WTC11 (cell line): Measurements from ENCODE around the gene ACCSL. TPM values are rescaled to one million over a fixed set of nuclear protein-coding genes. Genes with fewer than 3 reads are reported as not detected.

Source experiments
- ATAC-seq: fragments of 200-7000 bp; cut with Tn5 transposase; 2 replicates; pipeline ENCODE4 v1.10.0; 2021; ENCODE audit warnings: mild to moderate bottlenecking, moderate library complexity
- CTCF ChIA-PET: fragments of 300-600 bp; sonication (Branson Sonifier 250); formaldehyde crosslinking; loops from one replicate; lab custom pipeline; 2021; ENCODE audit warnings: antibody characterized with exemption; lab: Charles Lee
- POLR2A ChIA-PET: fragments of 350-600 bp; sonication (Branson Sonifier 250); formaldehyde crosslinking; loops from one replicate; lab custom pipeline; 2021; ENCODE audit warnings: antibody characterized with exemption; lab: Charles Lee
- DNase-seq: peaks from one replicate; pipeline ENCODE4 v3.0.0; 2021; ENCODE audit warnings: low spot score
- H3K27ac Mint-ChIP-seq: 2 replicates; pipeline ENCODE4 v1.8.0; 2021; ENCODE audit warnings: mixed read lengths
- H3K27me3 Mint-ChIP-seq: 2 replicates; pipeline ENCODE4 v1.8.0; 2021; ENCODE audit warnings: low read depth, mild to moderate bottlenecking, moderate library complexity, mixed read lengths
- H3K36me3 Mint-ChIP-seq: 2 replicates; pipeline ENCODE4 v1.8.0; 2021; ENCODE audit warnings: mixed read lengths
- H3K4me1 Mint-ChIP-seq: 2 replicates; pipeline ENCODE4 v1.8.0; 2022; ENCODE audit warnings: mixed read lengths
- H3K4me3 Mint-ChIP-seq: 2 replicates; pipeline ENCODE4 v1.8.0; 2021; ENCODE audit warnings: mild to moderate bottlenecking, moderate library complexity, mixed read lengths
- H3K9me3 Mint-ChIP-seq: 2 replicates; pipeline ENCODE4 v1.8.0; 2021; ENCODE audit warnings: mixed read lengths
- CREM ChIP-seq: sonication (generic); formaldehyde crosslinking; IDR thresholded peaks from 2 replicates; pipeline ENCODE4 v1.8.1; 2022; ENCODE audit warnings: mild to moderate bottlenecking, missing genetic modification reagents, moderate library complexity
- ESRRA ChIP-seq: sonication (generic); formaldehyde crosslinking; IDR thresholded peaks from 2 replicates; pipeline ENCODE4 v1.8.1; 2022; ENCODE audit warnings: mild to moderate bottlenecking, missing genetic modification reagents, borderline replicate concordance
- FOXP1 ChIP-seq: sonication (generic); formaldehyde crosslinking; IDR thresholded peaks from 2 replicates; pipeline ENCODE4 v1.8.0; 2022; ENCODE audit warnings: missing genetic modification reagents, mild to moderate bottlenecking, moderate library complexity, borderline replicate concordance
- GRHL2 ChIP-seq: fragments of 250-450 bp; sonication (Bioruptor Pico); IDR thresholded peaks from 2 replicates; pipeline ENCODE4 v1.8.0; 2022; ENCODE audit warnings: mild to moderate bottlenecking, moderate library complexity; ENCODE audit not compliant: insufficient replicate concordance, severe bottlenecking
- NR2C2 ChIP-seq: sonication (generic); formaldehyde crosslinking; IDR thresholded peaks from 2 replicates; pipeline ENCODE4 v1.8.0; 2022; ENCODE audit warnings: mild to moderate bottlenecking, missing genetic modification reagents
- NR3C1 ChIP-seq: sonication (generic); formaldehyde crosslinking; conservative IDR thresholded peaks from 2 replicates; pipeline ENCODE4 v1.8.1; 2023; ENCODE audit warnings: low read depth, mild to moderate bottlenecking, missing genetic modification reagents
- PRRX2 ChIP-seq: fragments of 250-450 bp; sonication (Bioruptor Pico); IDR thresholded peaks from 2 replicates; pipeline ENCODE4 v1.8.0; 2021; ENCODE audit warnings: mild to moderate bottlenecking
- SMAD4 ChIP-seq: sonication (generic); formaldehyde crosslinking; IDR thresholded peaks from 2 replicates; pipeline ENCODE4 v1.8.0; 2022; ENCODE audit warnings: mild to moderate bottlenecking, missing genetic modification reagents
- SP1 ChIP-seq: sonication (generic); formaldehyde crosslinking; conservative IDR thresholded peaks from 2 replicates; pipeline ENCODE4 v1.8.1; 2022; ENCODE audit warnings: missing genetic modification reagents
- ZNF121 ChIP-seq: sonication (generic); formaldehyde crosslinking; IDR thresholded peaks from 2 replicates; pipeline ENCODE4 v1.8.0; 2023; ENCODE audit warnings: missing genetic modification reagents
- total RNA-seq: library from RNA; stranded (reverse); gene quantifications from 3 replicates; pipeline ENCODE4 v1.2.3, GENCODE V29; 2021
- TF ChIP-seq, protein P1 (sequence below): sonication (generic); formaldehyde crosslinking; IDR thresholded peaks from 2 replicates; pipeline ENCODE4 v1.8.0; 2022; ENCODE audit warnings: mild to moderate bottlenecking, missing genetic modification reagents
- TF ChIP-seq, protein P2 (sequence below): sonication (generic); formaldehyde crosslinking; IDR thresholded peaks from 2 replicates; pipeline ENCODE4 v1.8.1; 2022; ENCODE audit warnings: low read depth, missing genetic modification reagents, borderline replicate concordance
- TF ChIP-seq, protein P3 (sequence below): sonication (generic); formaldehyde crosslinking; IDR thresholded peaks from 2 replicates; pipeline ENCODE4 v1.8.1; 2023; ENCODE audit warnings: mild to moderate bottlenecking, missing genetic modification reagents
- TF ChIP-seq, protein P4 (sequence below): sonication (generic); formaldehyde crosslinking; conservative IDR thresholded peaks from 2 replicates; pipeline ENCODE4 v1.8.1; 2022; ENCODE audit warnings: mild to moderate bottlenecking, missing genetic modification reagents
- TF ChIP-seq, protein P5 (sequence below): fragments of 250-450 bp; sonication (Bioruptor Pico); IDR thresholded peaks from 2 replicates; pipeline ENCODE4 v1.9.0; 2021; ENCODE audit warnings: mild to moderate bottlenecking, borderline replicate concordance
- TF ChIP-seq, protein P6 (sequence below): fragments of 250-450 bp; sonication (Bioruptor Pico); IDR thresholded peaks from 2 replicates; pipeline ENCODE4 v1.8.0; 2021; ENCODE audit warnings: mild to moderate bottlenecking
- TF ChIP-seq, protein P7 (sequence below): fragments of 250-450 bp; sonication (Bioruptor Pico); IDR thresholded peaks from 2 replicates; pipeline ENCODE4 v1.9.0; 2021; ENCODE audit warnings: mild to moderate bottlenecking

Gene ACCSL
- total RNA-seq, 1 experiment from 2014 or later: not detected

DNA sequence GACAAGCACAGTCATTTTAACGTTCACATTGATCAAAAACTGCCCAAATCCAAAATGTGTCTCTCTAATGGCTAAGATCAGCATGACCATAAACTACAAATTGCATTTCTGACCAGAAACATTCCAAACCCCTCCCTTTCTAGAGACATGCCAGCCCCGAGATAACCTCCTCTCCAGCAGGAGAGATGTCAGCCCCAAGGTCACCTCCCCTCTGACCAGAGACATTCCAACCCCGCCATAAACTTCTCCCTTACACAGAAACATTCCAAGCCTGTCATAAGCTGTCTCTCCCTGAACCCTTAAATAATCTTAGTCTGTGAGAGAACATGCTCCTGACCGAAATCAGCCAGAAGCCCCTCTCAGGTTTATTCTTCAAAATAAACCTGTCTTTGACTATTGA lies 41.1 kb downstream of the ACCSL start:
- ChIA-PET POLR2A (no interaction called here), CTCF (no interaction called here)
- peaks cover 20% of the 10 kb centered on the region for H3K36me3 Mint-ChIP-seq

DNA sequence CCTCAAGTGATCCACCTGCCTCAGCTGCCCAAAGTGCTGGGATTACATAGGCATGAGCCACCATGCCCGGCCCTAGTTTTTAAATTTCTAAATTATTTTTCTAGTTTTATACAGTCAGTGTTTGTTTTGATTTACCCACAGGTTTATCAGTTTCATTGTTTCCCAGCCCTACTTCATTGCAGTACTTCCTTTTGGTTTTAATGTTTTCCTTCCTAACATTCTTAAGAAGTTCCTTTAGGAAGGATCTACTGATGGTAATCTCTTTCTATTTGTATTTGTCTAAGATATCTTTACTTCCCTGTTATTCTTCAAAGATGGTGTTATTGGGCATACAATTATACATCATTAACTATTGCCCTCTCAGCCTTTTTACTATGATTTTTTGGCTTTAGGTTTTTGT lies 42.8 kb downstream of the ACCSL start:
- POLR2A ChIA-PET: interaction anchor here (0.6 kb wide), 1 partner anchor 54 kb away, joined by 3 read pairs; no protein-coding TSS in a partner anchor
- peaks cover 16% of the 10 kb centered on the region for H3K36me3 Mint-ChIP-seq
- peaks cover 16% of the 10 kb centered on the region for H3K27me3 Mint-ChIP-seq
- CTCF ChIA-PET: no interaction called here
- no peak overlapping the region for H3K27ac Mint-ChIP-seq
- no peak for DNase-seq
- peaks cover 36% of the 10 kb centered on the region for H3K9me3 Mint-ChIP-seq
- H3K4me3 Mint-ChIP-seq: no peak overlapping the region
- peaks cover 10% of the 10 kb centered on the region for H3K4me1 Mint-ChIP-seq
- no peak for ATAC-seq
- no peak for TF ChIP-seq ZNF121 (CRISPR knock-in tag)
- no peak for TF ChIP-seq PRRX2 (CRISPR knock-in tag)
- no peak for TF ChIP-seq CREM (CRISPR knock-in tag)
- TF ChIP-seq NR2C2: no peak
- no peak for TF ChIP-seq FOXP1 (CRISPR knock-in tag)
- no peak for TF ChIP-seq ESRRA (CRISPR knock-in tag)
- TF ChIP-seq, protein P1, sequence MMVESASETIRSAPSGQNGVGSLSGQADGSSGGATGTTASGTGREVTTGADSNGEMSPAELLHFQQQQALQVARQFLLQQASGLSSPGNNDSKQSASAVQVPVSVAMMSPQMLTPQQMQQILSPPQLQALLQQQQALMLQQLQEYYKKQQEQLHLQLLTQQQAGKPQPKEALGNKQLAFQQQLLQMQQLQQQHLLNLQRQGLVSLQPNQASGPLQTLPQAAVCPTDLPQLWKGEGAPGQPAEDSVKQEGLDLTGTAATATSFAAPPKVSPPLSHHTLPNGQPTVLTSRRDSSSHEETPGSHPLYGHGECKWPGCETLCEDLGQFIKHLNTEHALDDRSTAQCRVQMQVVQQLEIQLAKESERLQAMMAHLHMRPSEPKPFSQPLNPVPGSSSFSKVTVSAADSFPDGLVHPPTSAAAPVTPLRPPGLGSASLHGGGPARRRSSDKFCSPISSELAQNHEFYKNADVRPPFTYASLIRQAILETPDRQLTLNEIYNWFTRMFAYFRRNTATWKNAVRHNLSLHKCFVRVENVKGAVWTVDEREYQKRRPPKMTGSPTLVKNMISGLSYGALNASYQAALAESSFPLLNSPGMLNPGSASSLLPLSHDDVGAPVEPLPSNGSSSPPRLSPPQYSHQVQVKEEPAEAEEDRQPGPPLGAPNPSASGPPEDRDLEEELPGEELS (CRISPR knock-in tag): no peak
- TF ChIP-seq, protein P2, sequence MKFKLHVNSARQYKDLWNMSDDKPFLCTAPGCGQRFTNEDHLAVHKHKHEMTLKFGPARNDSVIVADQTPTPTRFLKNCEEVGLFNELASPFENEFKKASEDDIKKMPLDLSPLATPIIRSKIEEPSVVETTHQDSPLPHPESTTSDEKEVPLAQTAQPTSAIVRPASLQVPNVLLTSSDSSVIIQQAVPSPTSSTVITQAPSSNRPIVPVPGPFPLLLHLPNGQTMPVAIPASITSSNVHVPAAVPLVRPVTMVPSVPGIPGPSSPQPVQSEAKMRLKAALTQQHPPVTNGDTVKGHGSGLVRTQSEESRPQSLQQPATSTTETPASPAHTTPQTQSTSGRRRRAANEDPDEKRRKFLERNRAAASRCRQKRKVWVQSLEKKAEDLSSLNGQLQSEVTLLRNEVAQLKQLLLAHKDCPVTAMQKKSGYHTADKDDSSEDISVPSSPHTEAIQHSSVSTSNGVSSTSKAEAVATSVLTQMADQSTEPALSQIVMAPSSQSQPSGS (CRISPR knock-in tag): no peak
- TF ChIP-seq, protein P3, sequence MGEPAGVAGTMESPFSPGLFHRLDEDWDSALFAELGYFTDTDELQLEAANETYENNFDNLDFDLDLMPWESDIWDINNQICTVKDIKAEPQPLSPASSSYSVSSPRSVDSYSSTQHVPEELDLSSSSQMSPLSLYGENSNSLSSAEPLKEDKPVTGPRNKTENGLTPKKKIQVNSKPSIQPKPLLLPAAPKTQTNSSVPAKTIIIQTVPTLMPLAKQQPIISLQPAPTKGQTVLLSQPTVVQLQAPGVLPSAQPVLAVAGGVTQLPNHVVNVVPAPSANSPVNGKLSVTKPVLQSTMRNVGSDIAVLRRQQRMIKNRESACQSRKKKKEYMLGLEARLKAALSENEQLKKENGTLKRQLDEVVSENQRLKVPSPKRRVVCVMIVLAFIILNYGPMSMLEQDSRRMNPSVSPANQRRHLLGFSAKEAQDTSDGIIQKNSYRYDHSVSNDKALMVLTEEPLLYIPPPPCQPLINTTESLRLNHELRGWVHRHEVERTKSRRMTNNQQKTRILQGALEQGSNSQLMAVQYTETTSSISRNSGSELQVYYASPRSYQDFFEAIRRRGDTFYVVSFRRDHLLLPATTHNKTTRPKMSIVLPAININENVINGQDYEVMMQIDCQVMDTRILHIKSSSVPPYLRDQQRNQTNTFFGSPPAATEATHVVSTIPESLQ (CRISPR knock-in tag): no peak
- TF ChIP-seq NR3C1: no peak

More for the DNA sequence above, 41.1 kb downstream of the ACCSL start:
- Mint-ChIP-seq H3K27me3 (peaks cover 18% of the 10 kb centered on the region), H3K9me3 (peaks cover 40% of the 10 kb centered on the region), H3K27ac (no peak overlapping the region)
- no peak for ATAC-seq
- TF ChIP-seq, protein P4, sequence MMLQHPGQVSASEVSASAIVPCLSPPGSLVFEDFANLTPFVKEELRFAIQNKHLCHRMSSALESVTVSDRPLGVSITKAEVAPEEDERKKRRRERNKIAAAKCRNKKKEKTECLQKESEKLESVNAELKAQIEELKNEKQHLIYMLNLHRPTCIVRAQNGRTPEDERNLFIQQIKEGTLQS (CRISPR knock-in tag): no peak
- TF ChIP-seq SP1 (CRISPR knock-in tag) (no peak), GRHL2 (CRISPR knock-in tag) (no peak), ZNF121 (CRISPR knock-in tag) (no peak), FOXP1 (CRISPR knock-in tag) (no peak), ESRRA (CRISPR knock-in tag) (no peak), NR2C2 (no peak), SMAD4 (CRISPR knock-in tag) (no peak)
- TF ChIP-seq, protein P5, sequence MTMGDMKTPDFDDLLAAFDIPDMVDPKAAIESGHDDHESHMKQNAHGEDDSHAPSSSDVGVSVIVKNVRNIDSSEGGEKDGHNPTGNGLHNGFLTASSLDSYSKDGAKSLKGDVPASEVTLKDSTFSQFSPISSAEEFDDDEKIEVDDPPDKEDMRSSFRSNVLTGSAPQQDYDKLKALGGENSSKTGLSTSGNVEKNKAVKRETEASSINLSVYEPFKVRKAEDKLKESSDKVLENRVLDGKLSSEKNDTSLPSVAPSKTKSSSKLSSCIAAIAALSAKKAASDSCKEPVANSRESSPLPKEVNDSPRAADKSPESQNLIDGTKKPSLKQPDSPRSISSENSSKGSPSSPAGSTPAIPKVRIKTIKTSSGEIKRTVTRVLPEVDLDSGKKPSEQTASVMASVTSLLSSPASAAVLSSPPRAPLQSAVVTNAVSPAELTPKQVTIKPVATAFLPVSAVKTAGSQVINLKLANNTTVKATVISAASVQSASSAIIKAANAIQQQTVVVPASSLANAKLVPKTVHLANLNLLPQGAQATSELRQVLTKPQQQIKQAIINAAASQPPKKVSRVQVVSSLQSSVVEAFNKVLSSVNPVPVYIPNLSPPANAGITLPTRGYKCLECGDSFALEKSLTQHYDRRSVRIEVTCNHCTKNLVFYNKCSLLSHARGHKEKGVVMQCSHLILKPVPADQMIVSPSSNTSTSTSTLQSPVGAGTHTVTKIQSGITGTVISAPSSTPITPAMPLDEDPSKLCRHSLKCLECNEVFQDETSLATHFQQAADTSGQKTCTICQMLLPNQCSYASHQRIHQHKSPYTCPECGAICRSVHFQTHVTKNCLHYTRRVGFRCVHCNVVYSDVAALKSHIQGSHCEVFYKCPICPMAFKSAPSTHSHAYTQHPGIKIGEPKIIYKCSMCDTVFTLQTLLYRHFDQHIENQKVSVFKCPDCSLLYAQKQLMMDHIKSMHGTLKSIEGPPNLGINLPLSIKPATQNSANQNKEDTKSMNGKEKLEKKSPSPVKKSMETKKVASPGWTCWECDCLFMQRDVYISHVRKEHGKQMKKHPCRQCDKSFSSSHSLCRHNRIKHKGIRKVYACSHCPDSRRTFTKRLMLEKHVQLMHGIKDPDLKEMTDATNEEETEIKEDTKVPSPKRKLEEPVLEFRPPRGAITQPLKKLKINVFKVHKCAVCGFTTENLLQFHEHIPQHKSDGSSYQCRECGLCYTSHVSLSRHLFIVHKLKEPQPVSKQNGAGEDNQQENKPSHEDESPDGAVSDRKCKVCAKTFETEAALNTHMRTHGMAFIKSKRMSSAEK (CRISPR knock-in tag): no peak
- TF ChIP-seq, protein P6, sequence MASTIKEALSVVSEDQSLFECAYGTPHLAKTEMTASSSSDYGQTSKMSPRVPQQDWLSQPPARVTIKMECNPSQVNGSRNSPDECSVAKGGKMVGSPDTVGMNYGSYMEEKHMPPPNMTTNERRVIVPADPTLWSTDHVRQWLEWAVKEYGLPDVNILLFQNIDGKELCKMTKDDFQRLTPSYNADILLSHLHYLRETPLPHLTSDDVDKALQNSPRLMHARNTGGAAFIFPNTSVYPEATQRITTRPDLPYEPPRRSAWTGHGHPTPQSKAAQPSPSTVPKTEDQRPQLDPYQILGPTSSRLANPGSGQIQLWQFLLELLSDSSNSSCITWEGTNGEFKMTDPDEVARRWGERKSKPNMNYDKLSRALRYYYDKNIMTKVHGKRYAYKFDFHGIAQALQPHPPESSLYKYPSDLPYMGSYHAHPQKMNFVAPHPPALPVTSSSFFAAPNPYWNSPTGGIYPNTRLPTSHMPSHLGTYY: no peak
- TF ChIP-seq, protein P7, sequence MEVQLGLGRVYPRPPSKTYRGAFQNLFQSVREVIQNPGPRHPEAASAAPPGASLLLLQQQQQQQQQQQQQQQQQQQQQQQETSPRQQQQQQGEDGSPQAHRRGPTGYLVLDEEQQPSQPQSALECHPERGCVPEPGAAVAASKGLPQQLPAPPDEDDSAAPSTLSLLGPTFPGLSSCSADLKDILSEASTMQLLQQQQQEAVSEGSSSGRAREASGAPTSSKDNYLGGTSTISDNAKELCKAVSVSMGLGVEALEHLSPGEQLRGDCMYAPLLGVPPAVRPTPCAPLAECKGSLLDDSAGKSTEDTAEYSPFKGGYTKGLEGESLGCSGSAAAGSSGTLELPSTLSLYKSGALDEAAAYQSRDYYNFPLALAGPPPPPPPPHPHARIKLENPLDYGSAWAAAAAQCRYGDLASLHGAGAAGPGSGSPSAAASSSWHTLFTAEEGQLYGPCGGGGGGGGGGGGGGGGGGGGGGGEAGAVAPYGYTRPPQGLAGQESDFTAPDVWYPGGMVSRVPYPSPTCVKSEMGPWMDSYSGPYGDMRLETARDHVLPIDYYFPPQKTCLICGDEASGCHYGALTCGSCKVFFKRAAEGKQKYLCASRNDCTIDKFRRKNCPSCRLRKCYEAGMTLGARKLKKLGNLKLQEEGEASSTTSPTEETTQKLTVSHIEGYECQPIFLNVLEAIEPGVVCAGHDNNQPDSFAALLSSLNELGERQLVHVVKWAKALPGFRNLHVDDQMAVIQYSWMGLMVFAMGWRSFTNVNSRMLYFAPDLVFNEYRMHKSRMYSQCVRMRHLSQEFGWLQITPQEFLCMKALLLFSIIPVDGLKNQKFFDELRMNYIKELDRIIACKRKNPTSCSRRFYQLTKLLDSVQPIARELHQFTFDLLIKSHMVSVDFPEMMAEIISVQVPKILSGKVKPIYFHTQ (CRISPR knock-in tag): no peak
- TF ChIP-seq, all 79 proteins: peak for 0
- Mint-ChIP-seq H3K4me1 (no peaks in the 10 kb centered on the region), H3K4me3 (no peak overlapping the region)
- DNase-seq: no peak
